ENCODE measurements around the gene SIKE1.

- TF ChIP-seq CTCF (IDR thresholded peaks at IDR 0.05) = no peak
- no peak for TF ChIP-seq POLR2A (IDR thresholded peaks at IDR 0.05)
These were observed 25.2 kb downstream of the SIKE1 start for GRCh38 chr1:114755006-114755931.
